Hepatocyte (in vitro differentiated cells): Measurements from ENCODE around the gene C1orf141.

ENCODE experiments used
- CTCF ChIP-seq: fragments of 200-600 bp; sonication (generic); IDR thresholded peaks from 2 replicates; pipeline ENCODE4 v1.5.1; 2016; ENCODE audit warnings: antibody characterized with exemption, mild to moderate bottlenecking; ENCODE audit not compliant: poor library complexity
- EZH2 ChIP-seq: fragments of 200-600 bp; sonication (generic); IDR thresholded peaks from 2 replicates; pipeline ENCODE4 v1.6.1; 2016; ENCODE audit warnings: antibody characterized with exemption, mild to moderate bottlenecking, borderline replicate concordance
- EZH2phosphoT487 ChIP-seq: fragments of 200-600 bp; sonication (generic); IDR thresholded peaks from one replicate; pipeline ENCODE4 v1.6.1; 2018; ENCODE audit warnings: antibody characterized with exemption, mild to moderate bottlenecking, low read depth, moderate library complexity; ENCODE audit not compliant: unreplicated experiment, severe bottlenecking

DNA sequence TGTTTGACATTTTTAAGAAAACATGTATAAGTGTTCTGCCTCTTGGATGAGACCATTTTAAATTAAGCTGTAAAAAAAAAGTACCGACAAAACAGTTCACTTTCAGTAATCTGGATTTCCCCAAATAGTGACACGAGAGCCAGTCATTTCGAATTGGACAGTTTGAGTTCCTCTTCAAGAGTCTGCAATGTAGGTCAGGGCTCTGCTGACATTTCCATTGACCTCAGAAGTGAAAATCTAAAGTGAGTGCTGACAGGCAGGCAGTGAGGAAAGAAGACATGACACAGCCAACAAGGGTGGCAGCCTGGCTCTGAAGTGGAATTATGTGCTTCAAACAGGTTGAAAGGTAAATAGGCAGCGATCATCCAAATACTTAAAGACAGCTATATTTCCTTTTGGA lies 31.4 kb upstream of the C1orf141 start, which contains the start of gene IL23R:
- TF ChIP-seq CTCF (no peak), EZH2phosphoT487 (no peak), EZH2 (no peak)
